HG02981 (cell line): ENCODE measurements around the gene HTRA1.

Source experiments
- ATAC-seq: cut with Tn5 transposase; IDR thresholded peaks from one replicate; pipeline ENCODE4 v1.9.1; 2021; ENCODE audit warnings: mild to moderate bottlenecking, moderate library complexity; ENCODE audit not compliant: unreplicated experiment

Gene HTRA1

DNA sequence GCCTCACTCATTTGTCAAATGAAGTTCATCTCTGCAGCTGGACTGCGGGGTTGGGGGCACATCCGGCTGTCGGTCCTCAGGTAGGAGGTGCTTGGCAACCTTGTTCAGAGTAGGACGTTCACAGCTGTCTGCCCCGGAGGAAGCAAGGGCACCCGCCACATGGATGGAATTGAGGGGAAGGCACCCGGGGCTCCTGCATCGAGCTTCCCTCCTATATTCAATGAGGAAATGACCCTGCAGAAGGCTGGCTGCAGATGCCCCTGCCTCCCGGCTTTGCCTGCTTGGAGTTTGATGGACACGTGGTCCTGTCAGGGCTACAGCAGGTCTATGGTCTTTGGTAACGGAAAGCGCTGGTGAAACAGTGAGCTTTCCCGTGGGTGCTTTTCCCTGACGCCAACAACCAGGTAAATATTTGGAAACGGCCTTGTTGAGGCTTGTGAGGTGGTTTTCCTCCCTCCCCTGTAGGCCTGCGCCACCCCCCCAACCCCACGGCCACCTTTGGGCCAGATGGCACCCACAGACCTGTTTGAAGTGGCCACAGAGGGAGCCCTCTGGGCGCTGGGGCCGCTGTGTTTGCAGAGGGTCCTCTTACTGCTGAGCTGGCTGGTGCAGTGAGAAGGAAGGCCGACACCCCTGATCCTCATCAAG is 32.9 kb downstream of the HTRA1 start:
- no peak for ATAC-seq

DNA sequence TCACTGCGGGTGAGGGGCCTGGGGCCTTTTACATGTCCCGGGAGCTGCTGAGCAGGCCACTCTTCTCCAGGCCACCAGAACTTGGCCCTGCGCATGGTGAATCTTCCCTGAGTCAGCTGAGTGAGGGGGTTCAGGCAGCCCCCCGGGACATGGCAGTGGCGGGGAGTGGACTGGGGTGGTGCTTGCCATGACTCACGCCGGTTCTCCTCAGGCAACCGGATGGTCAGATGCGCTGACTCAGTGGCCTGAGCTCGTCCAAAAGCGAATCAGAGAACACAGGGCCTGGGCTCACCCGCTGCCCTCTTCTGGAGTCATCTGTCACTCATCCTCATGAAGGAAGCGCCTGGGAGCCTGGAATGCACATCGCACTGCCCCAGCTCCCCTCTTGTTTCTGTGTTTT is 33.5 kb downstream of the HTRA1 start:
- ATAC-seq, result no peak

DNA sequence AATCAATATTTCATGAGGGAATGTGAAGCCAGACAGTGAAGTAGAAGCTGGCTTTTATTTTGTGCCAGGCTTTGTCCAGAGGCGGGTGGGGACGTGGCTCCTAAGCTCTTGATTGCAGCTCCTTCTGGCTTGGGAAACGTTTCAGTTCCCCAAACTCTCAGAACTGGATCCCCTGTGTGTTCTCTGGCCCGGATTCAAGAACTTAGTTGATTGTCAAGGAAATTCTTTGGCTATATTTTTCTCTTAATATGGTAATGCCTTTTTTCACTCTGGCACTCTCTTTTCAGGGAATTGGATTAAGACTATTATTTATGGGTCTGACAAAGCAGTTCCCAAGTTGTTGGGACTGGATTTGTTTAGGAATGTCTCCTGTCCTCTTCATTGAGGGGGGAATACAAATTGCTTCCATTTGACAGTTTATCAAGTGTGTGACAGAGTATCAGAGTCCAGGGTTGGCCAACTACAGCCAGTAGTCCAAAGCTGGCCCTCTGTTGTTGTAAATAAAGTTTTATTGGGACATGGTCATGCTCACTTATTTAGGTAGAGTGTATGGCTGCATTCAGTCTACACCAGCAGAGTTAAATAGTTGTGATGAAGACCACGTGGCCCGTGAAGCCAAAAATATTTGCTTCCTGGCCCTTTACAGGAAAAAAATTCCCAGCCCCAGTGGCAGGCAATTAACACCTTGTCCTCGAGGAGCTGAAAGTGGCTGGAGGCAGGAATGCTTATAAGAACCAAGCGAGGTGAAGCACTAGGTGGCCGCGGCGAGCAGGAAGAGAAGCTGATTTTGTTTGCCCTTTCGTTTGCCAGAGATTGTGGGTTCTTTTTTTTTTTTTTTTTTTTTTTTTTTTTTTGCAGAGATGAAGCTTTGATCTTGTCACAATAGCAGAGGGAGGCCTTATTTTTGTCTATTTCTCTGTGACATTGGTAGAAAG is 34.3 kb downstream of the HTRA1 start:
- ATAC-seq, result no peak

DNA sequence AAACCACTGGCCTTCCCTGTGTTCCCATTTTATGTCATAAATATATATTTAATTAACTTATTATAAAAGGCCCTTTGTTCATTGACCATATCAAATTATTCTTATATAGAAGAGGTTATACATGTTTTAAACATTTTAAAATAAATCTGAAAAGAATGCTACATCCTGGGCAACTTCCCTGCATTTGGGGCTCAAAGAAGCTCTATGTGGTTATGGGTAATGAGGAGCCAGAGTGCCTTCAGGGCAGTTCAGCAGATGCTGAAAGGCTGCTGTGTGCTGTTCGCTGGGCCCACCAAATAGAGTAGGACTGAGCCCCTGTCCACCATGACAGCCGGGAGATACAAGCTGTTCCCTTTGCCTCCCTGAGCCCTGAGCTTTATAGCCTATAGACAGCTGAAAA is 35.9 kb downstream of the HTRA1 start:
- no peak for ATAC-seq

DNA sequence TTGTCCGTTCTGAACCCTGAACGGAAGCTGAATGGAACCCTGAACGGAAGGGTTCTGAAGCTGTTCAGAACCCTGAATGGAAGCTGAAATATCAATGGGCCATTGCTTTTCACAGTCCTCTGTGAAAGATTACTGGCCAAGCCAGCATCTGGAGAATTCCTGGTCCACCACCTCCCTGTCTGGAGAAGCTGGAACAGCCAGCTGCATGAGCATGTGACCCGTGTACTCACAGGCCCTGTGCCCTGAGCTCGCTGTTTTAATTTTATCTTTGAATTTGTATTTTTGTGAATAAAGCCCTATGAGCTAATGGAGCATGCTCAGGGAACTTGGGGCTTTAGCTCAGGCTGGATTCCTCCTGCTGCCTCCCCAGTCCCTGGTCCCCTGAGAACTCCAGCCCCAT is 37.2 kb downstream of the HTRA1 start:
- no peak for ATAC-seq

DNA sequence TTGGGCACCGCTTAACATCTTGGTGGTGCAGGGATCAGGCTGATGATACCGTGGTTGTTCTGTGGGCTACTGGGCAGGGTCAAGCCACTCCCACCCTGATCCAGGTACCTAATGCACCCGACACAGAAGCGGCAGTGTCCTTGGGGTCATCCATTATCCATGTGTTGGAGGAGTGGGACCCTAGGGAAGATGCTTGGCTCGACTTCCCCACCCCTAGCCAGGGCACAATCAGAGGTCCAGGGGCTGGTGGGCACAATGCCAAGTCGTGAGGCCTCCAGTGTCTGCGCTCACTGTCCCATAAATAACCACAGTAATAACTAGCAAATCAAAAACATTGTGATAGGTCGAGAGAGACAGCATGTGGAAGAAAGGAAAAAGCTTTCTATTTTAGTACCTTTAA is 37.7 kb downstream of the HTRA1 start:
- no peak for ATAC-seq

DNA sequence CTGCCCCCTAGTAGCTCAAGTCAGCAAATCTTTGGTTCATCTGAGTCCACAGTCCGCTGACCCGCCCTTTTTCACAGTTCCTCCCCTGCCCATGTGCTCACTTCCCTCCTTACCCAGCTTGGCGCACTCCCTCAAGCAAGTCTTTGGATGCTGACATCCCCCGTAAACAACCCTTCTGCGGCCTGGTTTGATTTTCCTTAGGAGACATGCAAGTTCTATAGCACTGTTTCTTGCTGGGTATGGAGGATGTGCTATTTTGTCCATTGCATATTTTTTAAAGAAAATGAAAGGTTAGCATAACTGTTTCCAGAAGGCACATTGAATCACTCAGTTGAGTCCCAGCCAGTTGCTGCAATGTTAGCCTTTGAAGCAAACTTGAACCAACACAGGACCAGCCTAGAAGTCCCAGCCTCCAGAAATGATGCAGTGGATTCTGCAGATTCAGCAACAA is 38.2 kb downstream of the HTRA1 start:
- ATAC-seq, result no peak

DNA sequence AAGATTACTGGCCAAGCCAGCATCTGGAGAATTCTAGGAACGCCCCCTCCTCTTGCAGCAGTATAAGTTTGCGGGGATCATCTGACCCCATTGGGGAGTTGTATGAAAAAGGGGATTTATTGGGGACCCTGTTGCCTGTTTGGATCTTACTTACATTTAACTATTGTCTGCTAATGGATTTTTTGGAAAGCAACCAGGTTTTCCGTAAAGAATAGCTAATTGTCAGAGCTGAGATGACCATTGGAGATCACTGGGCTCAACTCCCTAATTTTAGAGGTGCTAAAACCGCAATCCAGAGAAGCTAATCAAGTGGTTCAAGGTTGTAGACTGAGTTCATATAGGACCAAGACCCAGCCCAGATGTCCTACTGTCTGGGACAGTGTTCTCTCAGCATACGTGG is 38.8 kb downstream of the HTRA1 start:
- no peak for ATAC-seq

DNA sequence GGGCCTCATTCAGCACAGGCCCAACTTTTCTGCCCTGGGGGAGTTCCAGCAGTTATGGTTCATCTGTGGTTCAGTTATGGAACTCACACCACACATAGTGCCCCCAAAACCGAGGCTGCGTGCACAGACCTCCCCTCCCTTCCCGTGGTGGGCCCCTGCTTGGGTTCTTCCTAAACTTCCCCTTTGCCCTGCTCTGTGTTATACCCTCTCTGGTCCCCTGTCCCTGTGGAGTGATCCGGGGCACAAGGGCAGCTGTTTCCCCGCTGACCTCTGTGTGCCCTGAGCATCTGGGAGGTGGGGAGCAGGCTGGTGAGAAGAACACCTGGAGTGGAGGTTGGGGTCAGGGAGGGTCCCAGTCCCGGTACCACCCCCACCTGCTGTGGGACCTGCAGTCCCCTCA is 39.4 kb downstream of the HTRA1 start:
- no peak for ATAC-seq

DNA sequence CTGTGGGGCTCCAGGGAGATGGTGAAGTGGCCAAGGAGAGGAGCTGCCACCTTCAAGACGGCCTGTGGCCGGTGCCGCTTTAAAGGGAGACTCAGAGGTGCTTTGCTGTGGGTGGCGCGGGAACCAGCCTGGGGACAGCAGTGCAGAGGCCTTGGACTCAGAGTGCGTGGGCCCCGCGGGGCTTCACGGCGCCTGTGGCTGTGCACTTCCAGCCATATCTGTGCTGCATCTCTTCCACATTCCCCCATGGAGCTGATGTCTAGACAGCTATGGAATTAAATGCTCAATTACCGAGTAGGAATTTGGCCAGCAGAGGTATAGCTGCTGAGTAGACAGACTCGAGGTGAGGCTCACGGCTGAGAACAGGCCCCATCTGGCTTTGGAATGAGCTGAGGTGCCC is 41.7 kb downstream of the HTRA1 start:
- no peak for ATAC-seq

DNA sequence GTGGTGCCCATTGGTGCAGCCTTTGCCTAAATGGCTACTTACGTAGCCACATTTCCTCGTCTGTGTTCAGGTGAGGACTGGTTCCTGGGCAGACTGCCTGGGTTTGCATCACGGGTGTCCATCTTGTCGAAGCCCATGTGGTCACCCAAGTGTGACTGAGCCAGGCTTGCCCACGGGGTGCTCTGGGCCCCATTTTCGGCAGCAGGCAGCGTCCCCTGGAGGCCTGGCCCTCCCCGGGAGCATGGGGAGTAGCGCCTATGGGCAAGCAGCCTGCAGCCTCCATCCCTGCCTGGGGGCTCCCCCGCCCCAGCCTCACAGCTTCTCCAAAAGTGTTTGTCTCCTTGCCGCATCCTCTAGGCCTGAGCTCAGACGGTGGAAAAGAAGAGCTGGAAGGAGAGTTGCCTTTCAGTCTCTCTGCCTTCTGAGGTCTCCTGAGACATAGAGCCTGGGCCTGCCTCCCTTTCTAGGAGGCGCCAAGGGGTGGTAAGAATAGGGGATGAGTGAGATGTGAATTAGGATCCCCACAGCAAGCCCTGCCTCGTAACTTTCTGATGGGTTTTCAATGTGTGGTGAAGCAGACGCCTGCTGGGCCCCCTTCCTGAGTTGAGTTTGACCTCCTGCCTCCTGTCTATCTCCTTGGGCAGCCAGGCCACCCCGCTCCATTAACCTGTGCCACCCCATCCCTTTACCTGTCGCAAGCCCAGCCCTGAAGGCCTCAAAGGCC is 42.7 kb downstream of the HTRA1 start:
- no peak for ATAC-seq

DNA sequence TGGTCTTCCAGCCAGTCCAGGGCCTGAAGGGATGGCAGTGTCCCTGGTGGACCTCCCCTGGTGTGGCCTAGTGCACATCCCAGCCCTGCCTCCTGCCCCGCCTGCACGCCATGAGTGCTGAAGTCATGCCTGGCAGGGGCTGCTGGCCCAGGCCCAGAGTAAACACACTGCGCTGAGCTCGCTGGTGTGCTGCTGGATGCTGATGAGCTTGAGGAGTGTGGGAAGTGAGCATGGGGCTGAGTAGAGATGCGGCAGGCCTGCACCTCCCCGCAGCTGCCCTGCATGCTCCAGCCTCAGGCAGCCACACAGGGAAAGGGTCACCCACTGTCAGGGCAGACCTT is 43.2 kb downstream of the HTRA1 start:
- no peak for ATAC-seq

DNA sequence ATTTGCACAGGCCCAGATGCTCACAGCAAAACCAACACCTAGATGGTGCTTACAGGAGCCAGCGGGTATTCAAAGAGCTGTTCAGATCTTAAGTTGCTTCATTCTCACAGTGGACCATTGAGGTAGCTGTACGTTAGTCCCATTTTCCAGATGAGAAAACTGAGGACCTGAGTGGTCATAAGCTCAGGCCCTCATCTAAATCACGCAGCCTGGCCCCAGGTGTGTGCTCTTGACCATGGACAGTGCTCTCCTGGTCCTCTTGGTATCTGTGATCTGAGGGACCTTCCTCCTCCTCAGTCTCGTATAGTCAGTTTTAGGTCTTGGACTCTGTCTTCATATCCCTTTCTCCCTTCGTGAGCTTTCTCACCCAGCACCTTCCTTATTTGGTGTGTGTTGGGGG is 43.7 kb downstream of the HTRA1 start:
- no peak for ATAC-seq

DNA sequence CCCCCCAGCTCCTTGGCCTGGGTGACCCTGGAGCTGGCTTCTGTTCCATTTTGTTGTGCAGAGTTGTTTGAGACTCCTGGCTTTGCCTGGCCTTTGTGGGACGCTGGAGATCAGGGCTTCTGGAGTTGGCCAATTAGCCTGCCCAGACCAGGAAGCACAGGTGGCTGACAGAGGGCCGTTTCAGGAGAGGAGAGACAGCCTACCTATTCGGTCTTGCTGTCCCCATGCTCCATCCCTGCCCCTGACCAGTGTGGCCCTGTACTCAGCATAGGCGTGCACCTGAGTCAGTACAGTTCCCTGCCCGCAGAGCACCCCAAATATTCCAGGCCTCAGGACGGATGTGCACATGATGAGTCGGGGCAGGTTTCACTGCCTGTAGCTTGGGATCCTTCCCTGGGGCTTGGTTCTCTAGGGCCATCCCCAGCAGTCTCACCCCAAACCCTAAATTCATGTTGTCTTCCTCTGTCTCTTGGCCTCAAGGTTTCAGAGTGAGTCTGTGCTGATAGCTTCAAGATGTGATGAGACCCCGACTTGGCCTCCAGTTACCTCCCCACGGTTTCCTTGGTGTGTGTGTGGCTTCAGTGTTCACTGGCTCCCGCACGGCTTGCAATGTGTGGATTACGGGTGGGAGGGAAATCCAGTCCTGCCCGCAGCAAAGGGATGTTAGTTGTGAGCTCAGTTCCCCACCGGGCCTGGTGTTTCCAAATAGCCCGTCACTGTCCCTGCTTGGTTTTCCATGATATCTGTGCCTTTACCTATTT is 44.7 kb downstream of the HTRA1 start:
- no peak for ATAC-seq

DNA sequence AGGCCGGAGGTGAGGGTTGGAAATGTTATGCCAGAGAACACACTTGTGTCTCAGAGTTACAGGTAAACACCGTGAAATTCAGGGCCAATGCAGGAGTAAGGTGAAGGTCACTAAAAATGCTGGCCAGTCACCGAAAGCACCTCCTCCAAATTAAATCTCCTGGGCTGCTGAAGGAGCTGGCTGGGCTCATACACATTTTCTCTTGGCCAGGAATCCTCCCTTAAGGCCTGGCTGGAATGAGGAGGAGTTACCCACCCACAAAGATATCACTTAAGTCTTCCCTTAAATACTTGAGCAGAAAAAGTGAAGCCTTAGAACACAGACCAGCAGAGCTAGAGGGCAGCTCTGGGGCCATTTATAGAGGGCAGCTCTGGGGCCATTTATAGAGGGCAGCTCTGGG is 46.3 kb downstream of the HTRA1 start:
- no peak for ATAC-seq

DNA sequence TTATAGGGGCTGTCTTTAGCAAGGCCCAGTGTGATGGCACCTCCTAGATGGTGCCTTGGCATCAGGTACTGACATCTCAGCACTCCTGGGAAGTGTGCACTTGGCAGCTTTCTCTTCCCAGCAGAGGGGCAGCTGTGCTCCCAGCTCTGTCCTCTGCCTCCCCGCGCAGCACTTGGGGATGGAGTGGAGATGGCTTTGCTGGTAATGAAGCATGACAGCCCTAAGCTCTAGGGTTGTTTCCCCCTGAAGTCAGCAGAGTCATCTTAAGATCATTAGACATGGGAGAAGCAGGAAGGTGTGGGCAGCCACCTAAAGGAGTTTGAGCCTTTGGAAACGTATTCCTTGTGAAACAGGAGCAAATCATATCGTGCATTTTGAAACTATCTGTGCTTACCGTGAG is 46.7 kb downstream of the HTRA1 start:
- no peak for ATAC-seq

DNA sequence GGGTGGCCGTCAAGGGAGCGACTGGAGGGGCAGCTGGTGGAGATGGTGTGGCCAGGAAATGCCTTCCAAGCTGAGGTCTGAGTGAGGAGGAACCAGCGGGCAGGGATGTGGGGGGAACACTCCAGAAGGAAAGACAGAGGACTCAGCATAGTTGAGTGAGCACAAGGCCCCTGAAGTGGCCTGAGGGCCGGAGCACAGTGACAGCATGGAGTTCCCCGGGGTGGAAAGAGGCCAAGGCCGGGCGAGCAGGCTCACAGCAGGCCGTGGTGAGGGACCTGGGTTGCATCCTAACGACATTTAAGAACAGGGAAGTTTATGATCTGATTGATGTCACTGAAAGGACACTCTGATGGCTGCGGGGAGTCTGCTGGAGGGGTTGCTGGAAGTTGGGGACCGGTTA is 48.0 kb downstream of the HTRA1 start:
- no peak for ATAC-seq

DNA sequence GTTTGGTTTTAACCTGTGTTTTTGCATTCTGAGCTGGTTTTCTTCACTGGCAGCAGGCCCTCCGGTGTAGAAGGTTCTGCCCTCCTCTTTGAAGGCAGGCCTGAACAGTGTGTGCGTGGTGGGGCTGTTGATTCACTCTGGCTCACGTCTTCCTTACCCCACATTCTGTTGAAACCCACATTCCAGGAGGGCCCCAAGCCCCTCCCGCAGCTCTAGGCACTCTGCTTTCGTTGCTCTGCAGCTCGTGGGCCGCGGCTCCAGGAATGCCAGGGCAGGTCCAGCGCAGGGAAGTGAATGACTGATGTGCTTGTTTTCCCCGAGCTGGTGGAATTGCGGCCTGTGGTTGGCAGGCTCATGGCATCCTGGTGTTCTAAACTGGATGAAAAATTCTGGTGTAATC is 49.0 kb downstream of the HTRA1 start:
- ATAC-seq, result no peak

DNA sequence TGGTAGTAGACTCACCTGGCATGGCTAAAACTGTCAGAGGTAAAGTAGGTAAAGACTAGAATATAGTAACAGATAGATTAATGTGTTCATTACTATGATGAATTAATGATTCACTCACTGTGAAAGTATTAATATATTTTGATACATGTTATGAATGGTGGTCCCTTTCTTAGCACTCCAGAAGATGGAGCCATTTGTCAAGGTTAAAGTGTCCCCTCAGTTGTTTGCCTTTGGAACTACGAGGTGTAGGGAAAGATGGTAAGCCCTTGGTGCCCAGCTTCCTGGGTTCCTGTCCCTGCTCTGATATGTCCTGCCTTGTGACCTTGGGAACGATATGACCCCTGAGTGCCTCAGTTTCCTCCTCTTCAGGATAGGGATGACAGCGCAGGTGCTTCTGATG is 49.4 kb downstream of the HTRA1 start:
- no peak for ATAC-seq

DNA sequence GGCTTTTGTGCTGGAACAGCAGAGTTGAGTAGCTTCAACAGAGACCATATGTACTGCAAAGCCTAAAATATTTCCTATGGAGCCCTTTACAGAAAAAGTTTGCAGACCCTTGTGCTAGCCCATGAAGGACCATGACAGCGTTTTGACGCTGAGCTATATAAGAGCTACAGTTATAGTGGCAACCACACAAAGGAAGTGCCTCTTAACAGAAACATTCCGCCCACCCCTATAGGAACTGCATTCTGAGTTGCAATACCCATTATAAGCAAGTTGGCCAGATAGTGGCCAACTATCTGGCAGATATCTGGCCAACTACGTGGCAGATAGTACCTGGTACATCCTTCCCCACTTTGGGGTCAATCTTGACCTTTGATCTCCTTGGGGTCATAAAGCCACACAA is 51.7 kb downstream of the HTRA1 start:
- ATAC-seq, result no peak
